B cell (primary cell): Measurements from ENCODE around the gene FOXA3. TPM values are rescaled to one million over a fixed set of nuclear protein-coding genes. Genes with fewer than 3 reads are reported as not detected.
A peak's percentile ranks its signal among the peaks of the same experiment; 100 is the strongest.

Source experiments
- ATAC-seq: fragments of 200-7000 bp; cut with Tn5 transposase; one replicate; pipeline ENCODE4 v1.10.0; 2021; ENCODE audit warnings: low read depth, mild to moderate bottlenecking, moderate number of reproducible peaks, moderate library complexity
- CTCF ChIA-PET: fragments of 350-600 bp; sonication (Branson Sonifier 250); formaldehyde crosslinking; loops from one replicate; lab custom pipeline; 2021; ENCODE audit warnings: antibody characterized with exemption, inconsistent platforms; lab: Charles Lee
- POLR2A ChIA-PET: fragments of 350-600 bp; sonication (Branson Sonifier 250); formaldehyde crosslinking; loops from one replicate; lab custom pipeline; 2021; ENCODE audit warnings: antibody characterized with exemption; lab: Charles Lee
- DNase-seq: peaks from one replicate; pipeline ENCODE4 v3.0.0; 2013
- H2AFZ ChIP-seq: 2 replicates; pipeline ENCODE4 v1.6.1; 2012; ENCODE audit warnings: mild to moderate bottlenecking, low read depth, low read length; ENCODE audit not compliant: insufficient read depth, poor library complexity, severe bottlenecking
- H3K27ac ChIP-seq, 2 donors: 1 replicate in 1 of 2; 2 replicates in 1 of 2; pipeline ENCODE4 v1.5.1; 2012 to 2013; ENCODE audit warnings: low read length in 2 of 2, mild to moderate bottlenecking in 2 of 2, moderate library complexity in 1 of 2
- H3K27me3 ChIP-seq, 4 experiments: fragments of 200-600 bp in 1 of 4; sonication (generic) in 1 of 4; replicated peaks in 1 of 4; 1 replicate in 2 of 4; 2 replicates in 2 of 4; pipeline versions ENCODE4 v1.6.1 to v1.7.0; 2013 to 2016; ENCODE audit warnings: low read length in 3 of 4, mild to moderate bottlenecking in 2 of 4, mixed read lengths in 1 of 4, moderate library complexity in 1 of 4; ENCODE audit not compliant: insufficient read depth in 4 of 4, control insufficient read depth in 3 of 4; ENCODE audit errors: control extremely low read depth in 1 of 4
- H3K36me3 ChIP-seq, 2 experiments: replicated peaks in 1 of 2; 1 replicate in 1 of 2; 2 replicates in 1 of 2; pipeline versions ENCODE4 v1.6.1 to v1.7.1; 2013; ENCODE audit warnings: low read length in 1 of 2; ENCODE audit not compliant: insufficient read depth in 2 of 2, control insufficient read depth in 1 of 2; ENCODE audit errors: control extremely low read depth in 1 of 2, extremely low read depth in 1 of 2
- H3K4me1 ChIP-seq, 2 donors: fragments of 200-600 bp in 1 of 2; sonication (generic) in 1 of 2; 1 replicate in 1 of 2; 2 replicates in 1 of 2; pipeline versions ENCODE4 v1.5.1 to v1.6.1; 2013 to 2017; ENCODE audit warnings: low read length in 2 of 2; ENCODE audit not compliant: control insufficient read depth in 2 of 2, insufficient read depth in 2 of 2
- H3K4me2 ChIP-seq: replicated peaks from 2 replicates; pipeline ENCODE3; 2012; ENCODE audit warnings: mild to moderate bottlenecking, low read depth, low read length; ENCODE audit not compliant: poor library complexity, severe bottlenecking
- H3K4me3 ChIP-seq, 5 experiments: fragments of 200-600 bp in 1 of 5; sonication (generic) in 1 of 5; 1 replicate in 3 of 5; 2 replicates in 2 of 5; pipeline versions ENCODE4 v1.5.1 to v1.7.0; 2011 to 2016; ENCODE audit warnings: low read length in 4 of 5, mild to moderate bottlenecking in 4 of 5, low read depth in 2 of 5, control low read depth in 1 of 5, moderate library complexity in 1 of 5; ENCODE audit not compliant: insufficient read depth in 1 of 5; ENCODE audit errors: control extremely low read depth in 1 of 5, extremely low read depth in 1 of 5
- H3K79me2 ChIP-seq: fragments of 200-600 bp; sonication (generic); one replicate; pipeline ENCODE4 v1.6.0; 2016; ENCODE audit warnings: low read length; ENCODE audit not compliant: control insufficient read depth, insufficient read depth
- H3K9ac ChIP-seq: fragments of 200-600 bp; sonication (generic); 2 replicates; pipeline ENCODE4 v1.6.1; 2017; ENCODE audit warnings: mild to moderate bottlenecking, low read length, moderate library complexity
- H3K9me3 ChIP-seq, 3 donors: one replicate each; pipeline versions ENCODE4 v1.6.1 to v1.7.1; 2013; ENCODE audit warnings: low read length in 2 of 3; ENCODE audit not compliant: control insufficient read depth in 2 of 3, insufficient read depth in 1 of 3; ENCODE audit errors: control extremely low read depth in 1 of 3
- H4K20me1 ChIP-seq: 2 replicates; pipeline ENCODE4 v1.6.0; 2012; ENCODE audit warnings: mild to moderate bottlenecking, low read length; ENCODE audit not compliant: insufficient read depth, control insufficient read depth, poor library complexity, severe bottlenecking
- H3K27ac Mint-ChIP-seq: one replicate; pipeline ENCODE4 v1.8.0; 2021; ENCODE audit warnings: mixed read lengths
- H3K27me3 Mint-ChIP-seq: one replicate; pipeline ENCODE4 v1.8.0; 2021; ENCODE audit warnings: mixed read lengths
- H3K4me1 Mint-ChIP-seq: one replicate; pipeline ENCODE4 v1.8.0; 2021; ENCODE audit warnings: mixed read lengths
- H3K4me3 Mint-ChIP-seq: one replicate; pipeline ENCODE4 v1.8.0; 2021; ENCODE audit warnings: mixed read lengths
- H3K9me3 Mint-ChIP-seq: one replicate; pipeline ENCODE4 v1.8.0; 2022; ENCODE audit warnings: mixed read lengths; ENCODE audit not compliant: insufficient read depth
- EZH2 ChIP-seq: IDR thresholded peaks from 2 replicates; pipeline ENCODE4 v1.6.1; 2012; ENCODE audit warnings: borderline replicate concordance, low read depth, mild to moderate bottlenecking, moderate library complexity, low read length; ENCODE audit not compliant: insufficient read depth, poor library complexity, severe bottlenecking
- WGBS: methylation state at CpG from one replicate; pipeline ENCODE4 v1.1.5; 2013; ENCODE audit warnings: missing lambda C conversion rate; ENCODE audit not compliant: insufficient coverage; 5-methylcytosine and 5-hydroxymethylcytosine counted together
- intact Hi-C: fragments of 100-400 bp; cut with micrococcal nuclease; formaldehyde crosslinking; loops from one replicate; pipeline ENCODE4 v1.10.0; 2022
- polyA plus RNA-seq: library from polyadenylated mRNA; depleted of rRNA; stranded (reverse); fragments of >200 nt; gene quantifications from 2 replicates; pipeline ENCODE4 v1.2.3, GENCODE V29; 2012
- total RNA-seq, 2 donors: library from RNA; stranded (reverse); fragments of 120-200 nt in 1 of 2; gene quantifications; 1 replicate in 1 of 2; 2 replicates in 1 of 2; pipeline versions ENCODE4 v1.2.3 to v1.2.4, GENCODE V29; 2013 to 2022
- TF ChIP-seq, protein P1 (sequence below): fragments of 200-600 bp; IDR thresholded peaks from one replicate; pipeline ENCODE4 v1.8.0; 2022; ENCODE audit warnings: antibody characterized with exemption, mild to moderate bottlenecking

FOXA3 gene
- total and polyA plus RNA-seq, 2 donors (not counting 1 experiment from before 2014, with no cell fraction given), result not detected

DNA sequence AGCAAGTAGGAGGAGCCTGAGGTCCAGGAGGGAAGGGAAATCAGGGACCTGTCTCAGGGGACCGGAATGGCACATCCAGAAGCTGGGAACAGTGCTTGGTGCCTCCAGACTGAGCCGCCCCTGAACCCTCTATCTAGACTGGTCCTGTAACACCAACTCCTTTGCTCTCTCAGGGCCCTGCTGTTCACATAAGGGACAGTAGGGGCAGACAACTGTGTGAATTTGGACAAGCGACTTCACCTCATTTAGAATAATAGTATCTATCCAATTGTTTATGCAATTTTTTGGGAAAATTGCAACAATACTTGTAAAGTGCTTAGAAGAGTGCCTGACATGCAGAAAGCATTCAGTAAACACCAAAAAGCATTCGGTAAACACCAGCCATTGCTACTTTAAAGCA lies 15.2 kb upstream of the FOXA3 start:
- H3K9me3 Mint-ChIP-seq, result no peaks in the 10 kb centered on the region
- Histone ChIP-seq H3K27ac (no peak overlapping the region), H3K79me2 (peaks cover 45% of the 10 kb centered on the region), H3K9ac (no peak overlapping the region), H3K36me3 (peaks cover 13 to 82% of the 10 kb centered on the region in 2 experiments), H3K4me3 (no peak overlapping the region), H4K20me1 (peaks cover 8% of the 10 kb centered on the region), H3K9me3 (no peaks in the 10 kb centered on the region), H3K27me3 (no peaks in the 10 kb centered on the region), H2AFZ (no peak overlapping the region), H3K4me1 (no peaks in the 10 kb centered on the region), H3K4me2 (no peak overlapping the region)
- H3K4me3 Mint-ChIP-seq, result no peak overlapping the region
- no peak overlapping the region for H3K27ac Mint-ChIP-seq
- ATAC-seq, result no peak
- intact Hi-C loops, result no loop called here
- no peak for TF ChIP-seq EZH2
- TF ChIP-seq, protein P1, sequence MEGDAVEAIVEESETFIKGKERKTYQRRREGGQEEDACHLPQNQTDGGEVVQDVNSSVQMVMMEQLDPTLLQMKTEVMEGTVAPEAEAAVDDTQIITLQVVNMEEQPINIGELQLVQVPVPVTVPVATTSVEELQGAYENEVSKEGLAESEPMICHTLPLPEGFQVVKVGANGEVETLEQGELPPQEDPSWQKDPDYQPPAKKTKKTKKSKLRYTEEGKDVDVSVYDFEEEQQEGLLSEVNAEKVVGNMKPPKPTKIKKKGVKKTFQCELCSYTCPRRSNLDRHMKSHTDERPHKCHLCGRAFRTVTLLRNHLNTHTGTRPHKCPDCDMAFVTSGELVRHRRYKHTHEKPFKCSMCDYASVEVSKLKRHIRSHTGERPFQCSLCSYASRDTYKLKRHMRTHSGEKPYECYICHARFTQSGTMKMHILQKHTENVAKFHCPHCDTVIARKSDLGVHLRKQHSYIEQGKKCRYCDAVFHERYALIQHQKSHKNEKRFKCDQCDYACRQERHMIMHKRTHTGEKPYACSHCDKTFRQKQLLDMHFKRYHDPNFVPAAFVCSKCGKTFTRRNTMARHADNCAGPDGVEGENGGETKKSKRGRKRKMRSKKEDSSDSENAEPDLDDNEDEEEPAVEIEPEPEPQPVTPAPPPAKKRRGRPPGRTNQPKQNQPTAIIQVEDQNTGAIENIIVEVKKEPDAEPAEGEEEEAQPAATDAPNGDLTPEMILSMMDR, result peak; percentile 17
- DNase-seq, result no peak
- H3K27me3 Mint-ChIP-seq, result no peaks in the 10 kb centered on the region
- H3K4me1 Mint-ChIP-seq, result no peaks in the 10 kb centered on the region
- 100% methylated on average over 1 of the region's 4 CpGs for WGBS
- POLR2A ChIA-PET, result no interaction called here
- CTCF ChIA-PET, result interaction anchor here (1.3 kb wide), 1 partner anchor 50 kb away, joined by 4 read pairs; no protein-coding TSS in a partner anchor

DNA sequence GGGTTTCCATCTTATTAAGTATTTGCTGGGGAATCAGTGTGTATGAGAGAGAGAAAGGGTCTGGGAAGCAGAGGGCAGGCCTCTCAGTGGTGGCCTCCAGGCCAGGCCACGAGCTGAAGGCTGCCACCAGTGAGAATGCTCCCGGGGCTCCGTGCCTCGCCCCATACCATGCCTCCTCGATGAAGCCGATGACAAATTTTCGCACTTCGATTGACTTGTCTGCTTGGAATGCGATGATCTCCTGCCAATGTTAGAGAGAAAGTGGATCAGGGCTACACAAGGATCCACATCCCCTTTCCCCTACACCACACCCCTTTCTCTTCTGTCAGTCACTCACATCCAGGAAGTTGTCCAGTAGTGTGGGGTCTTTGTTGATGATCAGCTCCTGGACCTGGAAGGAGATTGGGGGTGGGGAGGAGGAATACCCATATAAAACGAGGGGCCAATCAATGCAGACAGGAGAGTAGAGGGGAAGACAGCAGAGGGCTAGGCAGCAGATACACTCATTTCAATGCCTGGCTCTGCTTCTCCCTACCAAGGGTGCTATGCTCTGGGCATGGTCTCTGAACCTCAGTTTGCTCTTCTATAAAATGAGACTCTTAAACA lies 11.9 kb upstream of the FOXA3 start:
- TF ChIP-seq EZH2, result no peak
- TF ChIP-seq, protein P1, result no peak
- ChIA-PET POLR2A (no interaction called here), CTCF (no interaction called here)
- intact Hi-C loops, result no loop called here
- H3K9me3 ChIP-seq, result no peaks in the 10 kb centered on the region
- no peak overlapping the region for H3K27ac ChIP-seq
- Mint-ChIP-seq H3K27me3 (no peaks in the 10 kb centered on the region), H3K27ac (no peak overlapping the region), H3K9me3 (no peaks in the 10 kb centered on the region), H3K4me3 (no peak overlapping the region), H3K4me1 (no peaks in the 10 kb centered on the region)
- H3K4me3 ChIP-seq, result no peak overlapping the region
- H3K4me2 ChIP-seq, result no peak overlapping the region
- DNase-seq (no peak), ATAC-seq (no peak)
- 97% methylated on average over 6 of the region's 10 CpGs for WGBS
- H3K36me3 ChIP-seq, result peaks cover 11 to 62% of the 10 kb centered on the region in 2 experiments
- H3K9ac ChIP-seq, result no peak overlapping the region
- peaks cover 63% of the 10 kb centered on the region for H3K79me2 ChIP-seq
- H4K20me1 ChIP-seq, result peaks cover 38% of the 10 kb centered on the region
- no peak overlapping the region for H2AFZ ChIP-seq
- no peaks in the 10 kb centered on the region for H3K4me1 ChIP-seq
- H3K27me3 ChIP-seq, result no peaks in the 10 kb centered on the region
